ENCODE results near the gene TTC7B.

Gene TTC7B

GRCh38 chr14:90580377-90581335 lies 235.6 kb downstream of the TTC7B start:
- TF ChIP-seq, protein P1, sequence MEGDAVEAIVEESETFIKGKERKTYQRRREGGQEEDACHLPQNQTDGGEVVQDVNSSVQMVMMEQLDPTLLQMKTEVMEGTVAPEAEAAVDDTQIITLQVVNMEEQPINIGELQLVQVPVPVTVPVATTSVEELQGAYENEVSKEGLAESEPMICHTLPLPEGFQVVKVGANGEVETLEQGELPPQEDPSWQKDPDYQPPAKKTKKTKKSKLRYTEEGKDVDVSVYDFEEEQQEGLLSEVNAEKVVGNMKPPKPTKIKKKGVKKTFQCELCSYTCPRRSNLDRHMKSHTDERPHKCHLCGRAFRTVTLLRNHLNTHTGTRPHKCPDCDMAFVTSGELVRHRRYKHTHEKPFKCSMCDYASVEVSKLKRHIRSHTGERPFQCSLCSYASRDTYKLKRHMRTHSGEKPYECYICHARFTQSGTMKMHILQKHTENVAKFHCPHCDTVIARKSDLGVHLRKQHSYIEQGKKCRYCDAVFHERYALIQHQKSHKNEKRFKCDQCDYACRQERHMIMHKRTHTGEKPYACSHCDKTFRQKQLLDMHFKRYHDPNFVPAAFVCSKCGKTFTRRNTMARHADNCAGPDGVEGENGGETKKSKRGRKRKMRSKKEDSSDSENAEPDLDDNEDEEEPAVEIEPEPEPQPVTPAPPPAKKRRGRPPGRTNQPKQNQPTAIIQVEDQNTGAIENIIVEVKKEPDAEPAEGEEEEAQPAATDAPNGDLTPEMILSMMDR (IDR thresholded peaks at IDR 0.05; ENCODE audit: insufficient read depth, low read depth, low read length, missing control alignments), result no peak
- DNase-seq (ENCODE audit: low read depth), result no peak
- H3K4me3 ChIP-seq (ENCODE audit: low read depth, low read length), result no peak overlapping the region

- no peak for DNase-seq (ENCODE audit: low read depth)
- TF ChIP-seq, protein P1 (IDR thresholded peaks at IDR 0.05; ENCODE audit: insufficient read depth, low read depth, low read length, missing control alignments), result no peak
These were observed 236.4 kb downstream of the TTC7B start for GRCh38 chr14:90579816-90580215.

GRCh38 chr14:90579088-90579487 lies 237.1 kb downstream of the TTC7B start:
- TF ChIP-seq, protein P1 (IDR thresholded peaks at IDR 0.05; ENCODE audit: insufficient read depth, low read depth, low read length, missing control alignments), result no peak
- DNase-seq (ENCODE audit: low read depth), result no peak
- H3K4me3 ChIP-seq (ENCODE audit: low read depth, low read length), result no peak overlapping the region

More at GRCh38 chr14:90579816-90580215, 236.4 kb downstream of the TTC7B start:
- no peak overlapping the region for H3K4me3 ChIP-seq (ENCODE audit: low read depth, low read length)

DNA sequence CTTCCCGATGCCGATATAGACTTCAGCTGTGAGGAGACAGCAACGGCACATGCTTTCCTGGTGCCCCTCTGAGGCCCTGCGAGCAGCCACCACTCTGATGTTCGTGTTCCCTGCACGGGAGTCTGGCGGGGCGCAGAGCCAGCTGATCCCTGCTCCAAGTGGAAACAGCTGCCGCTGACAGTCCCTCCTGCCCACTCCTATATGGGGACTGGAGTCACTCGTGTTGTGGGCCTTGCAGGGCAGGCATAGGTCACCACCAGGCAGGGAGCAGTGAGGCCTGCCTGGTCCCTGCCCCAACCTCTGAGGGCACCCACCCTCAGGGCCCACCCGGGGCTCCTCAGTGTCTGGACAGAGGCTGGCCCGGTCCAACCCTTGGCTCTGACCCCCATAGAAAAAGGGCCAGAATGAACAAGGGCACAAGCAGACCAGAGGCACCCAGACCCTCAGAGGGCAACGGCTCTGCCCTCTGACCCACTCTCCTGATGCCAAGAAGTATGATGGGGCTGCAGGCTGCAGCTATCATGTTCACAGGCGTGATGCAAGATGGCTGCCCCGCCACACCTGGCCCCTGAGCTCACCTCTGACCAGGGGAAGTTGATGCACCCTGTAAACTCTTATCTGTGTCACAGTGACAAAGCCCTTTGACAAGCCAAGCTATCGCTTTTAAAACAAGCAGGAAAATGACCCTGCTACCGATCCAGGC lies 237.8 kb downstream of the TTC7B start:
- TF ChIP-seq, protein P1 (IDR thresholded peaks at IDR 0.05; ENCODE audit: insufficient read depth, low read depth, low read length, missing control alignments), result no peak
- no peak overlapping the region for H3K4me3 ChIP-seq (ENCODE audit: low read depth, low read length)
- no peak for DNase-seq (ENCODE audit: low read depth)

GRCh38 chr14:90577661-90578282 lies 238.5 kb downstream of the TTC7B start:
- TF ChIP-seq, protein P1 (IDR thresholded peaks at IDR 0.05; ENCODE audit: insufficient read depth, low read depth, low read length, missing control alignments), result no peak
- no peak for DNase-seq (ENCODE audit: low read depth)
- H3K4me3 ChIP-seq (ENCODE audit: low read depth, low read length), result no peak overlapping the region

- H3K4me3 ChIP-seq (ENCODE audit: low read depth, low read length), result no peak overlapping the region
- TF ChIP-seq, protein P1 (IDR thresholded peaks at IDR 0.05; ENCODE audit: insufficient read depth, low read depth, low read length, missing control alignments), result no peak
- no peak for DNase-seq (ENCODE audit: low read depth)
These were observed 239.1 kb downstream of the TTC7B start for GRCh38 chr14:90576981-90577660.
